Inferior parietal cortex (tissue), 1 donor: Measurements from ENCODE around the gene TOM1L2.
A peak's percentile ranks its signal among the peaks of the same experiment; 100 is the strongest.
"Not testable (repeated sequence)": the region's sequence is repeated elsewhere in the genome, so short reads cannot be mapped to it uniquely, and the experiment has no call there.

Experiments used
- DNase-seq: peaks from one replicate; pipeline ENCODE4 v3.0.0-alpha.2; 2016; ENCODE audit errors: extremely low spot score

TOM1L2 gene

GRCh38 chr17:17970699-17971430 lies 1.3 kb downstream of the TOM1L2 start:
- DNase-seq, result no peak

- no peak for DNase-seq
Measured at GRCh38 chr17:17966399-17966798, 5.8 kb downstream of the TOM1L2 start.

GRCh38 chr17:17965152-17965721 lies 7.0 kb downstream of the TOM1L2 start:
- no peak for DNase-seq

- no peak for DNase-seq
Measured at GRCh38 chr17:17964710-17965109, 7.5 kb downstream of the TOM1L2 start.

- no peak for DNase-seq
Measured at GRCh38 chr17:17963694-17964436, 8.3 kb downstream of the TOM1L2 start.

GRCh38 chr17:17963066-17963465 lies 9.1 kb downstream of the TOM1L2 start:
- DNase-seq, result peak; percentile 59

- DNase-seq, result no peak
Measured at GRCh38 chr17:17960500-17961030, 11.6 kb downstream of the TOM1L2 start.

- DNase-seq, result no peak
Measured at GRCh38 chr17:17959520-17960361, 12.5 kb downstream of the TOM1L2 start.

- no peak for DNase-seq
Measured at GRCh38 chr17:17958982-17959381, 13.2 kb downstream of the TOM1L2 start.

GRCh38 chr17:17957584-17957916 lies 14.7 kb downstream of the TOM1L2 start:
- no peak for DNase-seq

- DNase-seq, result not testable (repeated sequence)
Measured at GRCh38 chr17:17955790-17956341, 16.3 kb downstream of the TOM1L2 start.

- no peak for DNase-seq
Measured at GRCh38 chr17:17954079-17954478, 18.1 kb downstream of the TOM1L2 start.

GRCh38 chr17:17952691-17953090 lies 19.5 kb downstream of the TOM1L2 start:
- no peak for DNase-seq

- no peak for DNase-seq
Measured at GRCh38 chr17:17951524-17951923, 20.7 kb downstream of the TOM1L2 start.

- DNase-seq, result no peak
Measured at GRCh38 chr17:17950806-17951205, 21.4 kb downstream of the TOM1L2 start.

GRCh38 chr17:17950347-17950746 lies 21.9 kb downstream of the TOM1L2 start:
- no peak for DNase-seq

- DNase-seq, result no peak
Measured at GRCh38 chr17:17947966-17948365, 24.2 kb downstream of the TOM1L2 start.

GRCh38 chr17:17947309-17947708 lies 24.9 kb downstream of the TOM1L2 start:
- no peak for DNase-seq

- no peak for DNase-seq
Measured at GRCh38 chr17:17946093-17946492, 26.1 kb downstream of the TOM1L2 start.

- no peak for DNase-seq
Measured at GRCh38 chr17:17944743-17945142, 27.5 kb downstream of the TOM1L2 start.

GRCh38 chr17:17944242-17944641 lies 28.0 kb downstream of the TOM1L2 start:
- no peak for DNase-seq
